GM12801 (cell line): ENCODE measurements around the gene MYCBPAP.

ENCODE experiments used
- TF ChIP-seq, protein P1 (sequence below): IDR thresholded peaks from one replicate; pipeline ENCODE4 v1.5.1; 2011; ENCODE audit warnings: control low read depth; ENCODE audit not compliant: insufficient read length; ENCODE audit errors: extremely low read depth

Gene MYCBPAP

DNA sequence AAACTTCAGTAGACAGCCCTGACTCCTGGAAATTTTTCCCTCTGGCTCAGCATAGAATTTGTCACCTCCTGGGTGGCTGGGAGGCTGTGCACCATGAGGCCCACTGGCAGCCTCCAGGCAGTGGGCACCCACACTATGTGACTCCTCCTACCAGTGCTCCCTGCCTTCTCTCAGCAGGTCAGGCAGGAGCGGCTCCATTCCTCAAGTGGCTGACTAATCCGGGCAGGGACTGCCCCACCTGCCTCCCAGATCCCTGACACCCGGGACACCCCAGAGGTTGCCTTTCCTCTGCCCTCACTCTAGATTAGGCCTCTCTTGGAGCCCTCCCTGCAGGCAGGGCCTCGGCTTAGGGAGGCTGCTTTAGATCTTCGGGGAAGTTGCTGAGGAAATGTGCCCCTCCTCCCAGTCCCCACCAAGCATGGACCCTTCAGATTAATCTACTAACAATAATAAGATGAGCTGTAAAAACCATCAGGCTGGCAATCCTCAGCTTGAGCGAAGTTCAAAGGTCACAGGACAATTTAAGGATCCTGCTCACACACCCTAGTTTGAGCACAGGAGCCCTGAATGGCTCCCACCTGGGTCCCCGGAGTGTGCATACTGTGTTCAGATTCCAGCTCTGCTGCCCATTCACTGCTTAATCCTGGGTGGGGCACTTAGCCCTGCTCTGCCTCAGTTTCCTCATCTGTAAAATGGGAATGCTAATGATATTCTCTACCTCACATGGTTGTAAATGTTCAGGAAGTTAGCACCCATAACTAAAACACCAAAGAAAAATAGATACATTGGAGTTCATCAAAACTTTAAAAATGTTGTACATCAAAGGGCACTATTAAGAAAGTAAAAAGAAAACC is 10.0 kb upstream of the MYCBPAP start:
- TF ChIP-seq, protein P1, sequence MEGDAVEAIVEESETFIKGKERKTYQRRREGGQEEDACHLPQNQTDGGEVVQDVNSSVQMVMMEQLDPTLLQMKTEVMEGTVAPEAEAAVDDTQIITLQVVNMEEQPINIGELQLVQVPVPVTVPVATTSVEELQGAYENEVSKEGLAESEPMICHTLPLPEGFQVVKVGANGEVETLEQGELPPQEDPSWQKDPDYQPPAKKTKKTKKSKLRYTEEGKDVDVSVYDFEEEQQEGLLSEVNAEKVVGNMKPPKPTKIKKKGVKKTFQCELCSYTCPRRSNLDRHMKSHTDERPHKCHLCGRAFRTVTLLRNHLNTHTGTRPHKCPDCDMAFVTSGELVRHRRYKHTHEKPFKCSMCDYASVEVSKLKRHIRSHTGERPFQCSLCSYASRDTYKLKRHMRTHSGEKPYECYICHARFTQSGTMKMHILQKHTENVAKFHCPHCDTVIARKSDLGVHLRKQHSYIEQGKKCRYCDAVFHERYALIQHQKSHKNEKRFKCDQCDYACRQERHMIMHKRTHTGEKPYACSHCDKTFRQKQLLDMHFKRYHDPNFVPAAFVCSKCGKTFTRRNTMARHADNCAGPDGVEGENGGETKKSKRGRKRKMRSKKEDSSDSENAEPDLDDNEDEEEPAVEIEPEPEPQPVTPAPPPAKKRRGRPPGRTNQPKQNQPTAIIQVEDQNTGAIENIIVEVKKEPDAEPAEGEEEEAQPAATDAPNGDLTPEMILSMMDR = no peak

DNA sequence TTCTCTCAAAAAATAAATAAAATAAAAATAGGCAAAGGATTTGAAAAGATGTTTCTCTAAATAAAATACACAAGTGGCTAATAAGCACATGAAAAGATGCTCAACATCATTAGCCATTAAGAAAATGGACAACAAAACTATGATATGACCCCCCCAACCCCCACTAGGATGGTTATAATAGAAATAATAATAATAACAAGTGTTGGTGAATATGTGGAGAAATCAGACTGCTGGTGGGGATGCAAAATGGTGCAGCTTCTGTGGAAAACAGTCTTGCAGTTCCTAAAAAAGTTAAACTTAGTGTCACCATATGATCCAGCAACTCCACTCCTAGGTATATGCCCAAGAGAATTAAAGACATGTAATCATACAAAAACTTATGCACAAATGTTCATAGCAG is 9.0 kb upstream of the MYCBPAP start:
- TF ChIP-seq, protein P1 = no peak

DNA sequence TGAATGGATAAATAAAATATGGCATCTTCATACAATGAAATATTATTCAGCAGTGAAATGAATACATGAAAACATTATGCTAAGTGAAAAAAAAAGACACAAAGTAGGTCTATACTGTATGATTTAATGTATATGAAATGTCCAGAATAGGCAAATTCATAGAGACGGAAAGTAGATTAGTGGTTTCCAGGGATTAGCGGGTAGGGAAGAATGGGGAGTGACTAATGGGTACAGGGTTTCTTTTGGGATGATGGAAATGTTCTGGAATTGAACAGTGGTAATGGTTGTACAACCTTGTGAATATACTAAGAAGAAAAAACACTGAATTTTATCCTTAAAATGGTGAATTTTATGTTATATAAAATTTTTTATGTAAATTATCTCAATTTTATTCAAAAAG is 8.5 kb upstream of the MYCBPAP start:
- TF ChIP-seq, protein P1 = no peak

DNA sequence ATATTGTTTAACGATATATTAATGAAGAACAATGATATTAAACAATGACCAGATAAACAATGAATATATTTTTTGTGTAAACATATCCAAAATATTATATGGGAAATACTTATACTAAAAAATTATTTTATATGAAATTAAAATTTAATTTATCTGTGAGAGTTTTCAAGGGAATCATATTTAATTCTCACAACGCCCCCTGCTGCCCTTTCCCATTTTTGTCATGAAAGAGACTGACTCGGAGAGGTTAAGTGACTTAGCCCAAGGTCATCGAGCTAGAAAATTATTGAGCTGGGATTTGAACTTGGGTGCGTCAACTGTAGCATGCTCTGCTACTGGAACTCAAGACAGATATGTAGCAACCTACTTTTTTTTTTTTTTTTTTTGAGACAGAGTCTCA is 7.2 kb upstream of the MYCBPAP start:
- TF ChIP-seq, protein P1 = no peak

DNA sequence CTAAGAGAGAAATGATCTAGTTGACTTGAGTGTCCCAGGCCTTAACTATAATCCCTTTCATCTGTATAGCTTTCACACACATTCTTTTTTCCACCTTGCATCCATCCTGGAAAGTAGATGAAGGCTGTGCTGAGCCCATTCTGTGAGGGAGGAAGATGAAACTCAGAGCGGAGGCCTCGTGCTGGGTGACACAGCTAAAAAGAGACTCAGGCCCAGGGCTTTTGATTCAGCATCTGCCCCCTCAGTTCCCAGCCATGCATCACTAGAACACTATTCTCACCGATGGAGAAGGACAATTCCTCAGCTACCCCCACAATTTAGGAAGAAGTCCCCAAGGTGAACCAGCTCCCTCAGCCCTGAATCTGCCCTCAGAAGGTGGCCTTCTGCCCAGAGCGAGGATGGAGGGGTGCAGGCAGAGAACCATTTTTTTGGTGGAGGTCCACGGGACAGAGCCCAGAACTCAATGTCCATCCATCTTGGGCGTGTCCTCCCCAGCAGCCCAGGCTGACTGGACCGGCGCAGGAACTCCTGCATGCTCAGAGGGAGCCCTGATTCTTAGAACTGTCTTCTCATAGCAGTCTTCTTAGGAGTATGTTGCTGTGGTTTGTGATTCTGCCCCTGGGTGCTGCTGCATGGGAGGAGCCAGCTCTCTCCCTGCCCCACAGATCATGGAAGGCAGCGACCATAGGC is 5.8 kb upstream of the MYCBPAP start:
- TF ChIP-seq, protein P1 = no peak

DNA sequence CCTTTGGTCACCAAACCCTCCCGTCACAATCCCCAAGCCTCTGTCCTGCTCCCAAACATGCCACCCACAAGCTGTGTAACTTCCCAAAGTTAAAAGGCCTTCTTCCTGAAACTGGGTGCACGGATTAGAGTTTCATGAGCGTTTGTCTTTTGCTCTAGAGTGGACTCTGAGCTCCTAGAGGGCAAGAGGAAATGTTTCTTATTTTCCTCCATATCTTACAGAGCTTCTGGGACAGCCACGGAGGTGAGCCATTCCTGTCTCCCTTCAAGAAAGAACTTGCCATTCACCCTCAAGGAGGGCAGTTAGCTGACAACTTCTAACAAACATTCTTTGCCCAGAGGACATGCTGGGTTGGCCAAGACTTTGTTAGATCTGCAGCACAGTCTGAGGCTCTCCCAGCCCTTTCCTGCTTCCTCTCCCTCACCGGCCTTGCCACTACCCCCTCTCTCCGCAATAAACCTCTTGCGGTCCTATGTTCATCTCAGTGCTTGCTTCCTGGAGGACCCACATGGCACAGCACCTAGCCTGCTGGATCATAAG is 2.6 kb upstream of the MYCBPAP start:
- TF ChIP-seq, protein P1 = no peak

DNA sequence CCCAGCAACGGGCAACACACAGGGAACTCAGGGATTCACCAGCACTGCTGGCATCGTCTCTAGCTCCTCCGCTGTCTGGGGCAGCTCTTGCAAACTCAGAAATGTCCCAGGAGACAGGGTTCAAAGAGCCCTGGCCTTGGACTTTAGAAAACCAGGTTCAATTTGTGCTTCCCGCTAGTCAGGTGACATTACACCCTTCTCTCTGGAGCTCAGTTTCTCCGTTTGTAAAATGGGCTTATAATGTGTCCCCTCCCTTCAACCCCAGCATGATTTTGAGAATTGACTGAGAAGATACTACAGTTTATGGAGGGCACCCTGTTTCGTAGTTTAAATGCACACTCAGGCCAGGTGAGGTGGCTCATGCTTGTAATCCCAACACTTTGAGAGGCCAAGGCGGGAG is 1.9 kb upstream of the MYCBPAP start:
- TF ChIP-seq, protein P1 = no peak
